HG03135 (cell line): Measurements from ENCODE around the gene ATF6.

Source experiments
- ATAC-seq: cut with Tn5 transposase; IDR thresholded peaks from one replicate; pipeline ENCODE4 v1.9.1; 2021; ENCODE audit warnings: mild to moderate bottlenecking, moderate library complexity; ENCODE audit not compliant: unreplicated experiment

Gene ATF6

DNA sequence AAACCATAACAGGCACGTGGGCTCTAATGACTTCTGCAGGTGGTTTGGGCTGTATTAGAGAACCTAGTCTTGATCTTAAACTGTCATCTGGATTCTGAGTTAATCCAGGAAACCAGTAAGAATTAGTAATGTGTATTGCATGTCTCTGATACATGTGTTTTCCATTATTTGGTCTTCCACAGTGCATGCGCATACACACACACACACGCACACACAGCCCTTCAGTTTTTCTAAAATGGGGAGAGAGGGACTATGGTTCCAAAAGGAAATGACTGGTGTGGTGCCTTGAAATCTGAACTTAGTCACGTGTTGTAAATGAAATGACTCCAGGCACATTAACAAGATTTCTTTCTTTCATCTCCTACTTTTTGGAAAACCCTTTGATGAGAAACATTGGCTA is 190.0 kb downstream of the ATF6 start:
- no peak for ATAC-seq

DNA sequence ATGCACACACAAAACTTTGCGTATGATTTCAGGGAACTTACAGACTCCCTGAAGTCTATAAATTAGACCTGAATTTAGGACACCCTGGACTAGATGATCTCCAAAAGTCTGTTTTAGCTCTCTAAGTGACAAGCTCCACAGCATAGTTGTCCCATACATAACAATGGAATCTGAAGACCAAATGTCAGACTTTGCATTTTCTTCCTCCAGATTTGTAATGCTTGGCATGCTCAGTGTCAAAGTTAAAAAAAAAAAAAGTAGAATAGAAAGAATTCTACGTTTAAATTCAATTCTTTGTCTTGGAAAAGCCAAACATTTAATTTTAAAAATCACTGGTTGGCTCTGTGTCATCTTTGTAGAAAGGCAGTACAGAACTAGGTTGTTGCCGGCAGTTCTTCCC is 190.8 kb downstream of the ATF6 start:
- ATAC-seq, result no peak

- no peak for ATAC-seq
Observed at GRCh38 chr1:161958425-161958824, 192.3 kb downstream of the ATF6 start.

DNA sequence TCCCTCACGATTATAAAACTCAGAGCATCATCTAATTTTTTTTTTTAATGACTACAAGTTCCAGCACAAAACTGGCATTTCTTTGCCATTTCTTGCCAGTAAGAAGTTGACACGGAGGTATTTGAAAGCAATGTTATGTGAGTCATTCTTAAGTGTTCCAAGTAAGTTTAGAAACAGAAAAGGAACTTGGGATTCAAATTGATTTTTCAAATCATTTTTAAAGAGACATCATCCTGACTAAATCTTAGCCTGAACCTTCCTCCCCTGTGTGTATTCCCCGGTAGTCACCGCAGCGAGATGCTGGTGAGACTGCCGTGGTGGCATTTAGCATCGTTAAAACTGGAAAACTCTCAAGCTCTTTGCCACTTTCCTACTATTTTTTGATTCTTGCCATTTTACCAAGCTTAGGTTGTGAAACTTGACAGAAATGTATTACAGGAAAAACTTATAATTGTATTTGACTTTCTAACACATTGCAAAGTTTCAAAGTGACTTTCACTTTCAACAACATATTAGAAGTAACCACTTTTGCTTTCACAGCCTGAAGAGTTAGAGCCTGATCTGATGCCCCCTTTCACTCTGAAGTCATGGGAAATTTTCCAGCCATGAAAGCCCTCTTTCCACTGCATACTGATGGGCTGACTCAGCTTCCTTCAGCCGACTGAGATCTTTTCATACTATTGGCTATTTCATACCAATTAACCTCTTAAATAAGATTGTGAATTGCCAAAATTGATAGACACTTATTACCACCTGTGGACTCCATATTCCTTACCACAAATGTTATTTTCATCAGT is 196.2 kb downstream of the ATF6 start:
- peak; percentile 86 for ATAC-seq

- no peak for ATAC-seq
Observed at GRCh38 chr1:161966067-161966466, 199.9 kb downstream of the ATF6 start.

DNA sequence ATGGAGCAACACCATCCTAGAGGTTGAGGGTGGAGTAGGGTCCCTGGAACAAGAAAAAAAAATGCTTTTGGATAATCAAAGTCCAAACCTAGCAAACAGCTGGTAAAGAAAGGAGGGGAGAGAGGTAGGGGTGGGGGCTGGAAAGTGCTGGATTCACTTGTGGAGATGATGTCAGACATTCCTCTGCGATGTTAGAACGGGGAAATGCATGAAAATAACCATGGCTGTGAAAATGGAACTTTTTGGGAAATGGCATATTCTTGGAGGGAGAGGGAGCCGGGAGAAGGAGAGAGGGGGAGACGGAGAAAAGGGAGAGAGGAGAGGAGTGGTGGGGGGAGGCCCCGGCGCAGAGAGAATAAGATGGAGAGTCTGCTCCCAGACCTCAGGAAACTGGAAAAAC is 203.9 kb downstream of the ATF6 start:
- no peak for ATAC-seq

GRCh38 chr1:161970633-161971032 is 204.5 kb downstream of the ATF6 start:
- ATAC-seq, result no peak

GRCh38 chr1:161972828-161973227 is 206.7 kb downstream of the ATF6 start:
- no peak for ATAC-seq

- ATAC-seq, result no peak
Observed at GRCh38 chr1:161973924-161974845, 208.1 kb downstream of the ATF6 start.

GRCh38 chr1:161978011-161978790 is 212.1 kb downstream of the ATF6 start:
- no peak for ATAC-seq

- no peak for ATAC-seq
Observed at GRCh38 chr1:161981126-161981525, 215.0 kb downstream of the ATF6 start.

- ATAC-seq, result no peak
Observed at GRCh38 chr1:161981735-161982506, 215.8 kb downstream of the ATF6 start.

GRCh38 chr1:161982507-161982895 is 216.4 kb downstream of the ATF6 start:
- no peak for ATAC-seq

DNA sequence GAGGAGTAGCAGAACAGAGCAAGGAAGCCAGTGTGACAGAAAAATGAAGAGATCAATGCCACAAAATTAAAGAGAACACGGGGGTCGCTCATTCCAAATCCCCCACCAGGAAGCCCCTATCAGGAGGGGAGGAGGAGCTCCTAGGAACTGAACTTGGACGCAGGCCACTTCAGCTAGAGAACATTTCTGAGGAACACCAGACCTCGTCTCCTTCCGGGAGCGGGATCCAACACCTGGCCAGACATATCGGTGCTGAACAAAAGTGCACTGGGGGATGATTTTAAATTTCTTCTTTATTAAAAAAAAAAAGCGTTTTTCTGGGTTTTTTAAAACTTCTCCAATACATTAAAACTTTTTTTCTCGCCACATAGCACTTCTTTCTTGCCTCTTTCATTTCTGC is 216.8 kb downstream of the ATF6 start:
- no peak for ATAC-seq

- ATAC-seq, result no peak
Observed at GRCh38 chr1:161983725-161984124, 217.6 kb downstream of the ATF6 start.

DNA sequence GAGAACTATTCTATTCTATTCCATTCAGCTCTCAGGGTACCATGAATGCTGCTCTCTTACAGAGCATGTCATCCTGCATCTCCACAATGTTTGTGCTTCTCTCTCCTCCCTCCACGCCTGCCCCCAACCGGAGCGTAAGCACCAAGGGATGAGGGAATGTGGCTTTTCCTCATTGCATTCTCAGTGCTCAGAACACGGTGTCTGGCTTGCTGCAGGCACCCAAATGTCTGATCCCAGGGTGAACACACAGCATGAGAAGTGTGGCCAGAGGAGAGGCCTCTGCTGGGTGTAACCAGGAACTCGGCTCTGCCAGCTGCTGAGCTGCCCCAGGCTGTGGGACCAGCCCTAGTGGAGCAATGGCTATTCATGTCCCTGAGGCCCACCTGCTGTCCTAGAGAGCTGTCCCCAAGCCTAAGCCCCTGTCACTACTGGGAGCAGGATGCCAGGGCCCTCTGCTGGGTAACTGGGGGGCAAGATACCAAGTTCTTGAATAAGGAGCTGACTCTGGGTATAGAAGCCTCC is 219.2 kb downstream of the ATF6 start:
- no peak for ATAC-seq

- ATAC-seq, result no peak
Observed at GRCh38 chr1:161986328-161986727, 220.2 kb downstream of the ATF6 start.

- no peak for ATAC-seq
Observed at GRCh38 chr1:161987303-161987702, 221.2 kb downstream of the ATF6 start.

DNA sequence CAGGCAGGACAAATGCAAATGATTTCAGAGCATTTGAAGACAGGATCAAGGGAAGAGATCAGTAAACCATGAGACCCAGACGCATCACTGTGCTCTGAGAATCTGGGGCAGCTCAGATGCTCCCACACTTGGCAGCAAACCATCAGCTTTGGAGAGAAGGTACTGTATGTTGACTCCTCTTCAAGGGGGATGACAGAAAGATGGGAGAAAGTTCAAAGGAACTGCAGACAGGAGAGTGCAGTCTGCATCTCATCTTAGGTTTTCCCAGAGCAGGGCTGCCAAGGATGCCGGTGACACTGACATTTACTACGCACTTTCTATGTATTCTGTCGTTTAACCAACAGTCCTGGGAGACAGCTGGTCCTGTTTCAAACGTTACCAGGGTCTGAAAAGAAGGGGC is 221.8 kb downstream of the ATF6 start:
- no peak for ATAC-seq

GRCh38 chr1:161988413-161988812 is 222.3 kb downstream of the ATF6 start:
- no peak for ATAC-seq
